Hematopoietic multipotent progenitor cell treated with erythropoietin and hydrocortisone succinate and interleukin-3 and kit ligand, for 17 days (in vitro differentiated cells): Measurements from ENCODE around the gene MBNL1.

Experiments used
- DNase-seq: peaks from one replicate; pipeline ENCODE4 v3.0.0-alpha.2; 2015; ENCODE audit warnings: low spot score

The MBNL1 gene

GRCh38 chr3:152488449-152488848 is 219.7 kb downstream of the MBNL1 start:
- DNase-seq: no peak

- DNase-seq: no peak
These were observed 223.2 kb downstream of the MBNL1 start for GRCh38 chr3:152491922-152492321.

GRCh38 chr3:152496286-152496685 is 227.6 kb downstream of the MBNL1 start:
- no peak for DNase-seq

GRCh38 chr3:152496716-152497115 is 228.0 kb downstream of the MBNL1 start:
- no peak for DNase-seq

- DNase-seq: no peak
These were observed 228.7 kb downstream of the MBNL1 start for GRCh38 chr3:152497457-152497856.

- DNase-seq: no peak
These were observed 229.2 kb downstream of the MBNL1 start for GRCh38 chr3:152497890-152498289.

GRCh38 chr3:152499791-152500385 is 231.2 kb downstream of the MBNL1 start:
- DNase-seq: no peak

GRCh38 chr3:152505926-152506325 is 237.2 kb downstream of the MBNL1 start:
- DNase-seq: no peak

- DNase-seq: peak; percentile 24
These were observed 240.0 kb downstream of the MBNL1 start for GRCh38 chr3:152508705-152509104.

GRCh38 chr3:152511904-152512303 is 243.2 kb downstream of the MBNL1 start:
- no peak for DNase-seq

- no peak for DNase-seq
These were observed 244.7 kb downstream of the MBNL1 start for GRCh38 chr3:152513301-152513960.
